ENCODE results near the gene STAMBPL1. TPM values are rescaled to one million over a fixed set of nuclear protein-coding genes. Genes with fewer than 3 reads are reported as not detected.
A peak's percentile ranks its signal among the peaks of the same experiment; 100 is the strongest.

Gene STAMBPL1
- total RNA-seq, 1 experiment from 2014 or later: 4.7 TPM

GRCh38 chr10:88934900-88935672 lies 55.0 kb downstream of the STAMBPL1 start:
- Histone ChIP-seq H3K9me3 (replicated peaks) (no peaks in the 10 kb centered on the region), H3K4me3 (peak overlapping the region; percentile 37), H3K36me3 (no peaks in the 10 kb centered on the region), H3K27me3 (no peaks in the 10 kb centered on the region), H3K27ac (no peak overlapping the region), H3K4me1 (no peaks in the 10 kb centered on the region)
- peak; percentile 50 to 79 for DNase-seq

- no peaks in the 10 kb centered on the region for H3K27me3 ChIP-seq
- no peak overlapping the region for H3K4me3 ChIP-seq
- H3K36me3 ChIP-seq: no peaks in the 10 kb centered on the region
- DNase-seq: no peak
- no peaks in the 10 kb centered on the region for H3K9me3 ChIP-seq (replicated peaks)
- H3K27ac ChIP-seq: no peak overlapping the region
- H3K4me1 ChIP-seq: no peaks in the 10 kb centered on the region
Observed at GRCh38 chr10:88936656-88937055, 56.6 kb downstream of the STAMBPL1 start.

- no peak for DNase-seq
- Histone ChIP-seq H3K9me3 (replicated peaks) (no peaks in the 10 kb centered on the region), H3K27ac (no peak overlapping the region), H3K36me3 (no peaks in the 10 kb centered on the region), H3K4me1 (no peaks in the 10 kb centered on the region), H3K4me3 (no peak overlapping the region), H3K27me3 (no peaks in the 10 kb centered on the region)
Observed at GRCh38 chr10:88938039-88938438, 58.0 kb downstream of the STAMBPL1 start.

GRCh38 chr10:88938938-88939337 lies 58.9 kb downstream of the STAMBPL1 start:
- H3K27me3 ChIP-seq: no peaks in the 10 kb centered on the region
- H3K4me1 ChIP-seq: no peaks in the 10 kb centered on the region
- no peak for DNase-seq
- H3K36me3 ChIP-seq: no peaks in the 10 kb centered on the region
- no peaks in the 10 kb centered on the region for H3K9me3 ChIP-seq (replicated peaks)
- no peak overlapping the region for H3K27ac ChIP-seq
- no peak overlapping the region for H3K4me3 ChIP-seq

- Histone ChIP-seq H3K4me1 (no peaks in the 10 kb centered on the region), H3K9me3 (replicated peaks) (no peaks in the 10 kb centered on the region), H3K36me3 (no peaks in the 10 kb centered on the region), H3K27me3 (no peaks in the 10 kb centered on the region), H3K27ac (no peak overlapping the region), H3K4me3 (no peak overlapping the region)
- no peak for DNase-seq
Observed at GRCh38 chr10:88941026-88941425, 61.0 kb downstream of the STAMBPL1 start.

GRCh38 chr10:88943778-88944177 lies 63.7 kb downstream of the STAMBPL1 start:
- H3K27me3 ChIP-seq: no peaks in the 10 kb centered on the region
- no peak overlapping the region for H3K27ac ChIP-seq
- H3K4me1 ChIP-seq: no peaks in the 10 kb centered on the region
- no peak overlapping the region for H3K4me3 ChIP-seq
- H3K36me3 ChIP-seq: no peaks in the 10 kb centered on the region
- DNase-seq: no peak
- no peaks in the 10 kb centered on the region for H3K9me3 ChIP-seq (replicated peaks)

GRCh38 chr10:88944813-88945212 lies 64.8 kb downstream of the STAMBPL1 start:
- no peak for DNase-seq
- Histone ChIP-seq H3K27ac (no peak overlapping the region), H3K4me3 (no peak overlapping the region), H3K9me3 (replicated peaks) (no peaks in the 10 kb centered on the region), H3K4me1 (no peaks in the 10 kb centered on the region), H3K27me3 (no peaks in the 10 kb centered on the region), H3K36me3 (no peaks in the 10 kb centered on the region)

GRCh38 chr10:88946200-88946599 lies 66.2 kb downstream of the STAMBPL1 start:
- Histone ChIP-seq H3K27me3 (no peaks in the 10 kb centered on the region), H3K4me3 (no peak overlapping the region), H3K4me1 (no peaks in the 10 kb centered on the region), H3K36me3 (no peaks in the 10 kb centered on the region), H3K9me3 (replicated peaks) (no peaks in the 10 kb centered on the region), H3K27ac (no peak overlapping the region)
- DNase-seq: no peak

GRCh38 chr10:88946965-88947590 lies 67.0 kb downstream of the STAMBPL1 start:
- no peak for DNase-seq
- H3K4me3 ChIP-seq: no peak overlapping the region
- H3K4me1 ChIP-seq: no peaks in the 10 kb centered on the region
- H3K27me3 ChIP-seq: no peaks in the 10 kb centered on the region
- no peak overlapping the region for H3K27ac ChIP-seq
- no peaks in the 10 kb centered on the region for H3K36me3 ChIP-seq
- no peaks in the 10 kb centered on the region for H3K9me3 ChIP-seq (replicated peaks)

GRCh38 chr10:88949051-88949450 lies 69.0 kb downstream of the STAMBPL1 start:
- H3K27me3 ChIP-seq: no peaks in the 10 kb centered on the region
- no peak overlapping the region for H3K27ac ChIP-seq
- no peak for DNase-seq
- H3K9me3 ChIP-seq (replicated peaks): no peaks in the 10 kb centered on the region
- H3K4me3 ChIP-seq: no peak overlapping the region
- H3K4me1 ChIP-seq: no peaks in the 10 kb centered on the region
- H3K36me3 ChIP-seq: no peaks in the 10 kb centered on the region

- Histone ChIP-seq H3K27ac (no peak overlapping the region), H3K36me3 (no peaks in the 10 kb centered on the region), H3K9me3 (replicated peaks) (no peaks in the 10 kb centered on the region), H3K4me3 (no peak overlapping the region), H3K4me1 (no peaks in the 10 kb centered on the region), H3K27me3 (no peaks in the 10 kb centered on the region)
- DNase-seq: no peak
Observed at GRCh38 chr10:88949912-88950837, 70.1 kb downstream of the STAMBPL1 start.

- Histone ChIP-seq H3K36me3 (no peaks in the 10 kb centered on the region), H3K9me3 (replicated peaks) (no peaks in the 10 kb centered on the region), H3K4me3 (no peak within 1 kb of the TSS), H3K27me3 (no peaks in the 10 kb centered on the region), H3K4me1 (no peaks in the 10 kb centered on the region), H3K27ac (no peak within 1 kb of the TSS)
- DNase-seq: no peak
Observed at GRCh38 chr10:88952647-88953111, 72.6 kb downstream of the STAMBPL1 start, which contains the start of gene ACTA2. Gene ACTA2, minus strand, starts transcription at chr10:88952773. Its CDS starts 3,843 bp downstream, at chr10:88948930.

- no peak overlapping the region for H3K4me3 ChIP-seq
- no peak for DNase-seq
- H3K4me1 ChIP-seq: no peaks in the 10 kb centered on the region
- no peaks in the 10 kb centered on the region for H3K27me3 ChIP-seq
- H3K27ac ChIP-seq: no peak overlapping the region
- H3K36me3 ChIP-seq: no peaks in the 10 kb centered on the region
- H3K9me3 ChIP-seq (replicated peaks): no peaks in the 10 kb centered on the region
Observed at GRCh38 chr10:88953662-88954061, 73.6 kb downstream of the STAMBPL1 start.

- Histone ChIP-seq H3K27ac (no peak overlapping the region), H3K9me3 (replicated peaks) (no peaks in the 10 kb centered on the region), H3K4me1 (no peaks in the 10 kb centered on the region)
Observed at GRCh38 chr10:88954458-88955083, 74.5 kb downstream of the STAMBPL1 start.

More at GRCh38 chr10:88954458-88955083, 74.5 kb downstream of the STAMBPL1 start:
- no peak for DNase-seq
- no peaks in the 10 kb centered on the region for H3K27me3 ChIP-seq
- no peaks in the 10 kb centered on the region for H3K36me3 ChIP-seq
- no peak overlapping the region for H3K4me3 ChIP-seq

All from SJCRH30 (cell line).